ENCODE results near the gene PECR.
A peak's percentile ranks its signal among the peaks of the same experiment; 100 is the strongest.

The PECR gene

DNA sequence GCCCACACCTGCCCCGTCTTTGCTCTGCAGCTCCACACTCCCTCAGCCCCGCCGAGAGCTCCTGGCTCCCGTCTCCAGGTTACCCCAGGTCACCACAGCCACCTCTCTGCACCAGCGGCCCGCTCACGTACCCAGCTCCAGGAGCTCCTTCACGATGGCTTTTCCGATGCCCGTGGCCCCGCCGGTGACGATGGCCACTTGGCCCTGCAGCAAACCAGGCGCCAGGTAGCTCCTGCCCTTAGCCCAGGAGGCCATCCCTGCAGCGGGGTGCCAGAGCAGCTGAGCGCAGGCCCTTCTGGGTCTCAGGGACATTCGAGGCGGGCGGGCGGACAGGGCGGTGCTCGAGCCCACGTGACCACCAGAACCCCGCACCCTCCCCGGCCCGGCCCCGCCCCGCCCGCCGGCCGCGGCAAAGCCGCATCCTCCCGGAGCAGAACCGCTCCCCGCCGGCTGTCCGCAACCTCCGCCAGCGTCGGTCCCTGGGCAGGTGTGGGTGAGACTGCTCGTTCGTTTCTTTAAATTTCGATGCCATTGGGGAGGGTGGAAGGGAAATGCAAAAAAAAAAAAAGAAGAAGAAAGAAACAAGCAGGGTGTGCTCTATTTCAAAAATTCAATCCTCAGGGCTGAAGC is at the start of gene PECR, which contains the start of gene TMEM169:
PECR (minus strand) TSS at position 323 of the 630 bp plus-strand sequence; CDS start at position 255, 68 bp downstream.
TMEM169 (plus strand) TSS at position 433 of the 630 bp plus-strand sequence. CDS start 14,045 bp downstream, outside the sequence.
- peak; percentile 73 for DNase-seq (ENCODE audit: low spot score)

DNA sequence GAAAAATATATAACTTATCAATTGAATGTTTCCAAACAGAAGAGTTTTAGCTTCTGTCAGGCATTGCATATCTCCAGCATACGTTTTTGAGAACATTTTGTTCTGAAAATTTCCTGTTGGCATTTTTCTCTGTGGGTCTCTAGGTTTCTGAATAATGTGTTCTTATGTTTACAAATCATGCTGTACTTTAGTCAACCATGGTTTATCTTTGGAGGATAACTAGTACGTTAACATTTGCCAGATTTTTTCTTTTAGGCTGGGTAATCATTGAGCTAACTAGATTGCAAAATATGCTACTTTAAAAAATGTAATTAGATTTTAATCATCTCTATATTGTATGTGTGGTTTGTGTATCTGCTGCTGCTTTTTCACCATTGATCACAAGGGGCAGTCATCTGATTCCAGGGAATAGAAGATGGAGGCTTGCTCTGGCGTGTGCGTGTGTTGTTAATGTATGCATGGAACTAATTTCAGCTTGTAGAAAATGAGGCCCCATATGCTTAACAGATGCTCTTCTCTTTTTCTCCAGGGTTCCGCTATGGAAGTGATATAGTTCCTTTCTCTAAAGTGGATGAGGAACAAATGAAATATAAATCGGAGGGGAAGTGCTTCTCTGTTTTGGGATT is 48.9 kb upstream of the PECR start:
- no peak for DNase-seq (ENCODE audit: low spot score)

DNA sequence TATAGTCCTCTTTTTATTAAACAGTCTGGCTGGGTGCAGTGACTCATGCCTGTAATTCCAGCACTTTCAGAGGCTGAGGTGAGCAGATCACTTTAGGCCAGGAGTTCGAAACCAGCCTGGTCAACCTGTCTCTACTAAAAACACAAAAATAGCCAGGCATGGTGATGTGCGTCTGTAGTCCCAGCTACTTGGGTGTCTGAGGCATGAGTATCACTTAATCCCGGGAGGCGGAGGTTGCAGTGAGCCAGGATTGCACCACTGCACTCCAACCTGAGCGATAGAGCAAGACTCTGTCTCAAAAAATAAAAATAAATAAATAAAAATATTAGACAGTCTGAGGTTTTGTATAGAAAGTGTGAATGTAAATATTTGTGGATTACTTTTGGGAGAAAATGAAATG is 45.3 kb upstream of the PECR start:
- DNase-seq (ENCODE audit: low spot score) = no peak

DNA sequence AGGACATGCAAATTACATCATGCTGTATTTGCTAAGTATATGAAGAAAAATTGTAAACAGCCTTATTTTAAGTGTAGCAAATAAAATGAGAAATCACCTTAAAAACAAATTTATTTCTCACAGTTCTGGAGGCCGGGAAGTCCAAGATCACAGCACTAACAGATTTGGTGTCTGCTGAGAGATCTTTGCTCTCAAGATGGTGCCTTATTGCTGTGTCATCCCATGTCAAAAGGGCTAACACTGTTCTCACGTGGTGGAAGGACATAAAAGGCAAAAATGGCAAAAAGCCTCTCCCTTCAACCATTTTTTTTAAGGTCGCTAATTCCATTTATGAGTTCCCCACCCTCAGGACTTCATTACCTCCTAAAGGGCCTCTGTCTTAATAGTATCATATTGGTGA is 39.6 kb upstream of the PECR start:
- no peak for DNase-seq (ENCODE audit: low spot score)

DNA sequence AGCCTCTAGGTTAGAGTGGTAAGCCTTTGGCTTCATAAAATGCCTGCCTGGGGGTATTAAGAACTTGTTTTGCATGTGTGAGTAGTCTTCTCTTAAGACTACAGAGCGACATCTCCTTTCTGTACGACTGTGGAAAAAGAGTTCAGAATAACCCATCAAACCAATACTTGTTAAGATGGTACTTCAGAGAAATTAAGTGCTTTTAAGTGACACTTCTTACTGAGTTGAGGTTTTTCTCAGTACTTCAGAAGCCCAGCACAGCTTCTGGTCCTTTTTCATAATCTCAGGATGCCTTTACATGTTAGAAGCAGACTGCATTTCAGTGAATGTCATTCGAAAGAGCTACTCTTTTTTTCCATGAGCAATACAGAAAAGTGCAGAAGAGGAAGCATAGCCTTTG is 38.4 kb upstream of the PECR start:
- no peak for DNase-seq (ENCODE audit: low spot score)

- DNase-seq (ENCODE audit: low spot score) = no peak
These were observed 37.5 kb upstream of the PECR start for GRCh38 chr2:216119146-216119545.

DNA sequence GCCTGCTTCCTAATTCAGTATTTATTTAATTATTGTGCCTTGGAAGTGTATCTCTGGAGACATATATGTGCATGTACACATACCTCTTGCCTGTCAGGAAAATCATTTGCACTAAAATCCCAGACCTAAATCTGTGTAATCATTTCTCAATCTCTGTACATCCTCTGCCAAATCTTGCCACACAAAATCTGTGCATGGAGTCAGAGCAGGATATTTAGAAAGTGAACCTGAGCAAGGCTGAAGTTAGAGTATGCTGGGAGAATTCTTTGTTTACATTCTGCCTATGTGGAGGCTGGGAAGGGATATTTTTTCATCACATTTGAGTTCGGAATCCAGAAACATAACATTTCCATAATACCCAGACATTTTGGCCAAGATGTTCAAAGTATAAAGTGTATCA is 36.9 kb upstream of the PECR start:
- no peak for DNase-seq (ENCODE audit: low spot score)

DNA sequence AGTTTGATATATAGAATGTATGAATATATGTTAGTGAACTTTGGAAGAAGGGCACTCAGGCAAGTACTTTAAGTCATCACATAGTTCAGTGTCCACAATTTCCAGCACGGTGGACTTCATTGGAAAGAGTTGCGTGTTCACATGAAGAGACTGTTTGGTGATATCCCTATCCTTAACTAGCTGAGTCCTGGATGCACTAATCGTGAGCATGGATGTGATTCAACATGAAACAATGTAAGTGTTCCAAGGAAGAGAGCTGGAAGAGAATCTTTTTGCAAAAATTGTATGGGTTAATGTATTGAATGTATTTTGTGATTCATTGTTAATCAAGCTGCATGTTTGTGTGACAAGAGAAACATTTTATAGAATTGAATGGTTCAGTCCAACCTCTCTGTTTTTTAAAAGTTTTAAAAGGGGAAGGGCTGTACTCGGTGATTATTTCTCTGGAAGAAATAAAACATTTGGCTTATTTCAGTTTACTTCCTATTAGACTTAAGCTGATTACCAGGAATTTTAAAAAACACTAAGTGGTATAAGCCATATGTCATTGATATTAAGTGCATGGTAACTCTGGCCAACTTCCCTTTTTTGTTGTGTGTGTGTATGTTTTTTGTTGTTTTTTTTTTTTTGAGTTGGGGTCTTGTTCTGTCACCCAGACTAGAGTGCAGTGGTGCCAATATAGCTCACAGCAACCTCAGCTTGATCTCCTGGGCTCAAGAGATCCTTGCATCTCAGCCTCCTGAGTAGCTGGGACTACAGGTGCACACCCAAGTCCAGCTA is 36.1 kb upstream of the PECR start:
- DNase-seq (ENCODE audit: low spot score) = no peak

GRCh38 chr2:216116418-216116817 is 34.8 kb upstream of the PECR start:
- no peak for DNase-seq (ENCODE audit: low spot score)

DNA sequence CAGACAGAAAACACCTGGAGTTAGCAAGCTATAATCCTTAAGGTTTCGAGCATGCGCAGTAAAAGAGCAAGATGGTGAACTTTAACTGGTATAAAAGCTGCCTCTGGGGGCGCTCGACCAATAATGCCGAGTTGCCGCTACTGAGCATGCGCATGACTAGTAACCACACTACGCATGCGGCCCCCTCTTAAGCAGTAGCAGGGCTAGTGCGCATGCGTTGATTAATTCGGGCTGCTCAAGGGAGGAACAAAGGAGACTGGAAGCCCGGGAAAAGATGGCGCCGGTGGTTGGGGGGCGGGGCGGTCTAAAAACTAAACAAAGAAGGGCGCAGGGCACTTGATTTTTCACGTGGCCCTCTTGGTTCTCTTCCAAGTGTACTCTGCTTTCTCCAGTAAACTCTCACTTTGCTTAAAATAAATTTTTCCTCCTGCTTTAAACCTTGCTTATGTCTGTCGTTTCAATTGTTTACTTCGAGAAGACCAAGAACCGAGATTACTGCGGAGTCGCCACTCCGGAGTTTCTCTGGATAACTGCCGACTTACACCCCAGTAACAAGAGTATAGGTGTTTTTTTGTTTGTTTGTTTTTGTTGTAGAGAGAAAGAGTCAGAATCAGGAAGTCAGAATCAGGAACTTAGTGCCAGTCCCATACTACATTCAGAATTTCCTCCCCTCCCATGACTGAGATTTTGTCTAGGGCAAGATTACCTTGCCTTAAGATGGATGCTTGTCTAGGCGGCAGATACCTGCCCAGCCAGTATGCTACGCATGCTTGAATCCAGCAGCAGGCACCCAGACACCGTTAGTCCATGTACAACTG is 33.3 kb upstream of the PECR start:
- peak; percentile 99 for DNase-seq (ENCODE audit: low spot score)

- no peak for DNase-seq (ENCODE audit: low spot score)
These were observed 32.7 kb upstream of the PECR start for GRCh38 chr2:216114382-216114713.

- no peak for DNase-seq (ENCODE audit: low spot score)
These were observed 32.0 kb upstream of the PECR start for GRCh38 chr2:216113572-216113971.

DNA sequence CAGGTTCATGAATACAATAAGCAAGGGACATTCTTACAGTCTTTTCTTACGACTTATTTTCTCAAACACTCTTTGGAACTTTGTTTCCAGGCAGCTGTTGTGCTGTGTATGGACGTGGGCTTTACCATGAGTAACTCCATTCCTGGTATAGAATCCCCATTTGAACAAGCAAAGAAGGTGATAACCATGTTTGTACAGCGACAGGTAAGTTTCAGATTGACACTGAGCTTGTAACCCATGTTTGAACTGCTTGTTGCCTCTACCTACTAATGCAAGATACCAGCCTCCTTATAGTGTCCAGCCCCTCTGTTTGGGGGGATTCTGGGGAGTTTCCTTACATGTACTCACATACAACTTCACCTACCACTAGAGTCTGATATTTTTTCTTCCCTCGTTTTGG is 31.3 kb upstream of the PECR start:
- no peak for DNase-seq (ENCODE audit: low spot score)

DNA sequence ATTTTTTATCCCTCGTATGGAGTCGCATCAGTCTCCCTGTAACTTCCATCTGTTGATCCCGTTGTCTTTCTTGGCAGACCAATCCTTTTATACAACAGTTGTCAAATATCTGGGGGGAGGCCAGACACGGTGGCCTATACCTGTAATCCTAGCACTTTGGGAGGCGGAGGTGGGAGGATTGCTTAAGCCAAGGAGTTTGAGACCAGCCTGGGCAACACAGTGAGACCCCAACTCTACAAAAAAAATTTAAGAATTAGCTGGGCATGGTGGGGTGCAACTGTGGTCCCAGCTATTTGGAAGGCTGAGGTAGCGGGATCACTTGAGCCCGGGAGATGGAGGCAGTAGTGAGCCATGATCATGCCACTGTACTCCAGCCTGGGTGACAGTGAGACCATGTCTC is 29.5 kb upstream of the PECR start:
- no peak for DNase-seq (ENCODE audit: low spot score)

- no peak for DNase-seq (ENCODE audit: low spot score)
These were observed 29.0 kb upstream of the PECR start for GRCh38 chr2:216110620-216111019.

- DNase-seq (ENCODE audit: low spot score) = peak; percentile 47
These were observed 28.5 kb upstream of the PECR start for GRCh38 chr2:216109962-216110614.

- peak; percentile 98 for DNase-seq (ENCODE audit: low spot score)
These were observed 27.6 kb upstream of the PECR start, which contains the start of gene XRCC5 for GRCh38 chr2:216108967-216109921. Gene XRCC5 (plus strand): TSS chr2:216109348. CDS start chr2:216109437, 89 bp downstream.

- DNase-seq (ENCODE audit: low spot score) = peak; percentile 22
These were observed 26.8 kb upstream of the PECR start for GRCh38 chr2:216108310-216108966.

- peak; percentile 34 for DNase-seq (ENCODE audit: low spot score)
These were observed 26.2 kb upstream of the PECR start for GRCh38 chr2:216107760-216108159.

- DNase-seq (ENCODE audit: low spot score) = no peak
These were observed 25.7 kb upstream of the PECR start for GRCh38 chr2:216107320-216107719.

All from kidney tubule cell (primary cell).